Sciatic nerve (tissue), 2 donors: ENCODE results near the gene CEP85L. TPM values are rescaled to one million over a fixed set of nuclear protein-coding genes. Genes with fewer than 3 reads are reported as not detected.

Experiments used
- ATAC-seq: fragments of 200-7000 bp; cut with Tn5 transposase; one replicate; pipeline ENCODE4 v1.9.1; 2020; ENCODE audit warnings: mild to moderate bottlenecking, moderate library complexity
- DNase-seq: peaks from one replicate; pipeline ENCODE4 v3.0.0-alpha.2; 2020; ENCODE audit warnings: low spot score
- intact Hi-C: fragments of 100-400 bp; cut with DNase I; formaldehyde crosslinking; loops from one replicate; pipeline ENCODE4 v1.14.2; 2022
- total RNA-seq: library from RNA; stranded (reverse); fragmentation: NEBNext Ultra II Directional; extraction: Animal tissue kit (Norgen Biotek cat#: 25700); gene quantifications from one replicate; pipeline ENCODE4 v1.2.1, GENCODE V29; 2021
- donor health status: DM: no; HTN: no; CAD: no.
- donor health status: DM: no; HTN: no; CAD: no.

Gene CEP85L
- total RNA-seq, 1 donor from 2014 or later: 50.4 TPM

DNA sequence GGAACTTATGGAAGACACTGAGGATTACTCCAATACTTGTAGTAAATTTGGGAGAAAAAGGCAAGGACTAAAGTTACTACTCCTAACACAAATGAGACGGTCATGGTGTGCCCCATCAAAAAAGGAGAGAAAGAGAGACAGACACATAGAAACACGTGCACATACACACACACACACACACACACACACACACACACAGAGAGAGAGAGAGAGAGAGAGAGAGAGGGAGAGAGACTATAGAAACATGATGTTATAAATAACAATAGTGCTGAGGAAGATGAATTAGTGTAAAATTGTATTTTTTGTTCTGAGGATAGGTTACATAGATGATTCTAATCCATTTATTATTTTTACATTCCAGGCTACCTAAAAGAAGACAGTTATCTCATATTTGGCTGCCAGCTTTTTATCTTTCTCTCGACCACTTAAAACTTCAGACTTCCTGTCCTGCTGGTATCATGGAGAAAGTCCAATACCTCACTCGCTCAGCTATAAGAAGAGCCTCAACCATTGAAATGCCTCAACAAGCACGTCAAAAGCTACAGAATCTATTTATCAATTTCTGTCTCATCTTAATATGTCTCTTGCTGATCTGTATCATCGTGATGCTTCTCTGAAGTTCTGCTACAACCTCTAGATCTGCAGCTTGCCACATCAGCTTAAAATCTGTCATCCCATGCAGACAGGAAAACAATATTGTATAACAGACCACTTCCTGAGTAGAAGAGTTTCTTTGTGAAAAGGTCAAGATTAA, 92.8 kb downstream of the CEP85L start:
- DNase-seq: no peak
- intact Hi-C loops: no loop called here
- no peak for ATAC-seq

DNA sequence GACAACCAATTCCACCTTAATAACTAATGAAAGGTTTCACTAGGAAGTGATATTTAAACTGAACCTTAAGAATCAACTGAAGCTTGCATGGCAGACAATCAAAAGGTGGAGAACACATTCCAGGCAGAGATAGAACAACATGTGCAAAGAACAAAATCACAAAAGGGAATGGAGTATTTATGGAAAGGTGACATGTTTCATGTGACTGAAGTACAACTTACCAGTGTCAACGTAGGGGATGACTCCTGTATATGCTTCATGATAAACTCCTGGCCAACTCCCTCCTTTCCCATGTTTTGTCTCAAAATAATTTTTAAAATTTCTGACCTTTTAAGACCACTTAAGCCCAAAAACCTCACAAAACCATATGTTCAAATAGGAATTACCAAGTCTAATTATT, 96.7 kb downstream of the CEP85L start:
- DNase-seq: no peak
- ATAC-seq: no peak
- intact Hi-C loops: no loop called here

DNA sequence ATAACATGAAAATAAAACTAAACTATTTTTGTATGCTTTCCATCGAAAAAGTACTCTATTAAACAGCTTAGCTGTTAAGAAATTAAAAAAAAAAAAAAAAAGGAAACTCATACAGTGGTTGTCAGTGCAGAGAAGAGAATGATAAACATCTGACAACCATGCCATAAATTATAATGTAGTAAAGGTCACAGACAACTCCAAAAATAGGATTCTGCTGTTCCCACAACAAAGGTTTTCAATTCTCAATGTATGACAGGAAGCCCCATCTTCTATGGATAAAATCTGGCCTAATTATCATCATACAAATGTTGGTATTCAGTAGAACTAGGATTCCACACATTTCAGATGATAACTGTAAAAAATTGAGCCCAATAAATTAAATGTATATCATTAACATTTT, 98.3 kb downstream of the CEP85L start:
- intact Hi-C loops: no loop called here
- DNase-seq: no peak
- no peak for ATAC-seq

DNA sequence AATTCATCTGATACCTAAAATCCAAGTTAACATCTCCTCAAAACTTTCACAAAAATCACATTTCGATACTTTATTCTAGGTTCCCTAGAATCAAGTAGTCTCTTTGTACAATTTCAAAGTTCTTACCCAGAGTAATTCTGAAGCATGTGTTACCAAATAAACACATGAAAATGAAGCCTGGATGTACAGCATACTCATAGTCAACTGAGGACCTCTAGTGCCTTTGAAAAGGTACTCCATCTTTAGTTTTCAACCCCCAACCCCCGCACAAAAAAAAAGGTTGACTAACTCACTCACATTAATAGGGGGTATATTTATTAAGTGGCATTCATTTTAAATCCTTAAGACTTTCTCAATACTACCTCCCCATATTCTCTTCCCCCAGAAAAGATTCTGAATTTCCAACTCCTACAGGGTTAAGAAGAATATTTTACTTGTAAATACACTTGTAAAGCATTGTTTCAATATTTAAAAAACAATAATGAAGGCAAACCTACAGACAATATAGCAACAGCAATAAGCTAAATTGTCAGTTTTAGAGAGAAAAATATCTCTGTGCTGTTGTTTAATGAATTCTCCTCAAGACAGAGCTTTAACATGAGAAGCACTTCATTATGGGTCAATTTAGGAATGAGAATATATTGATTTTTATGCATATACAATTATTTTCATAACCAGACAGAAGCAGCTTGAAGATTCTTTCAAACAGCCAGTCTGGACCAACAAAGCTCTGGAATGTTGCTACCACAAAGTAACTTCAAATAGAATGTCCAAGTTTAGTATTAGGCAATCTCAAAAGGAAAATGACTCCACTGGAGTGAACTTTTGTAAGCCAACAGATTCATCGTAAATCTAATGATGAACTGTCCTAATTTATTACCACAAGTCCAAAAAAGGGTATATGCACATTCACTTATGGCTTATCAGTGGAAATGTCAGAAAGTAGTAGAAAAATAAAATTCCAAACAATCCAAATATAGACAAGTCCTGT, 100.0 kb downstream of the CEP85L start:
- no peak for DNase-seq
- intact Hi-C loops: no loop called here
- ATAC-seq: peak; percentile 87

DNA sequence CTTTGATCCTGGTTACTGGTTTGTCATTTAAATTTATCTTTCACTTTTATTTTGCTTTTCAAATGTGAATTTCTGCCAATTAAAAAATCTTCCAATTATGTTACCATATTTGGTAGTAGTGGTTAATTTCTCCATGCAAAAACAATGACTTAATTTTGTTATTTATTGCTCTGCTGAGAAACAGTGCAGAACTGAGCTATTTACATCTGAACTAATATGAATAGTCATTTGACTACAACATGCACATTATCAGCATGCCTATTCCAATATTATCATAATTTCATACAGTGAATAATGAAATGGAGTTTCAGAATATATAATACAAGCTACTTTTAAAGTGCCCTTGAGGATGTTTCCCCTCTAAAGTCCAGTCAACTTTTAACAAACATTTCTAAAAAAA, 102.8 kb downstream of the CEP85L start:
- ATAC-seq: no peak
- no peak for DNase-seq
- intact Hi-C loops: no loop called here

DNA sequence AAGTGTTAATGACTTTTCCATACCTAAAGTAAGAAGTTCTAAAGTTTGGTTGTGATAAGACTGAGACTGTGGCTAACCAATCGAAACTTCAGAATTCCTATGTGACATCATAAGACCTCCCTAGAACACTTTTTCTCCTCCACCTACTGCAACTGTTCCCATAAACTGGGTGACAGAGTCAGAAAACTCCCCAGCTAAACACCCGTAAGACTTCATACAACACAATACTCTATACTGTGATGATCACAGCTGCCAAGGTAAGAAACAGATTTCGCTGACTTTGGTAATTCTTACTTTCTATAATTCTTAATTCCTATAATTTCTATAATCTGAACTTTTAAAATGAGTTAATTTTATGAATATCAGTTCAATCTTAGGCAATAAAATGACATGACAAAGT, 103.3 kb downstream of the CEP85L start, which contains the start of gene PLN:
PLN (plus strand) TSS at position 161 of the 400 bp plus-strand sequence. CDS start 10,626 bp downstream, outside the sequence.
- no peak for DNase-seq
- no peak for ATAC-seq
- intact Hi-C loops: no loop called here

DNA sequence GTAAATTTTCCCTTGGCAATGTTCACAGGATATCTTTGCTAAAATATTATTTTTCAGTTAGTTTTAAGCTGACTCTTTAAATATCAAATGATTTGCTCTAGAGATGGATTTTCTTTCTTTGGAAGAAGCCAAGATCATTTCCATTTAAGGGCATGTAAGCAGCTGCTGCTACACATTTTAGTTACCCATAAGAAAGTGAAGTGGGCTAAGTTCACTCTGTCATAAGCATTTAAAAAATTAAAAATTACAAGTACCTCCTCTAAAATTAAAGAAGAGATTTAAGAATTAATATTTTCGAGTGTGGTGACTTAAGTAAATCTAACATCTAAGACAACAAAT, 104.5 kb downstream of the CEP85L start:
- ATAC-seq (no peak), DNase-seq (no peak)
- intact Hi-C loops: no loop called here

DNA sequence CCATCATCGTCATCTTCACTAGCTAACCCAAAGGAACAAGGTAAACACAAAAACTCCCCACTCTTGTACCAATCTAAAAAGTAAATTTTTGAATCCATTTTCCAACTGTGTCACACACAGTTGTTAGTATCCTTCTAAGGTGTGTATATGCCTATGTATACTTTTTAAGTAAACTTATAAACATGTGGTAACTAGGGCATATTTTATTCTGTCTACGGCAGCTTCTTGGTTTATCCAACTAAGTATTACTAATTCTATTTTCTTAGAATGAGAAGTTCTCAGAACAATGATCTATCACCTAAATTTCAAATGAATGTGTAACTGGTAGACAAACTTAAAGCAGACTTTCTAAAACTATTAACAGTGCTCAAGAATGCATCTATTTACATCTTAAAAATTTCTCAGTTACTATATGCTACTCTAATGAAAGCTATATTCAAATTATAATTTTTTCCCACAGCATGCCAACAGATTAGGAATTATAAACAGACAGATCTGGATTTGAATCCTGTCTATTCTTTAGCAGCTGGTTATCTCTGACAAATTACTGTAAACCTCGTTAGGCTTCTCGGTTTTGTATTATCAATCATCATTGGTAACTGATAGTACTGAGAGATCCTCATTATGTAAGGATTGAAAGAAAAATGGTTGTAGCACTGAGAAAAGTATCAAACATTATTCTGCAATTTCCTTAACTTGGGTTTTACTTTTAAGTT, 105.1 kb downstream of the CEP85L start:
- DNase-seq: no peak
- intact Hi-C loops: no loop called here
- no peak for ATAC-seq

DNA sequence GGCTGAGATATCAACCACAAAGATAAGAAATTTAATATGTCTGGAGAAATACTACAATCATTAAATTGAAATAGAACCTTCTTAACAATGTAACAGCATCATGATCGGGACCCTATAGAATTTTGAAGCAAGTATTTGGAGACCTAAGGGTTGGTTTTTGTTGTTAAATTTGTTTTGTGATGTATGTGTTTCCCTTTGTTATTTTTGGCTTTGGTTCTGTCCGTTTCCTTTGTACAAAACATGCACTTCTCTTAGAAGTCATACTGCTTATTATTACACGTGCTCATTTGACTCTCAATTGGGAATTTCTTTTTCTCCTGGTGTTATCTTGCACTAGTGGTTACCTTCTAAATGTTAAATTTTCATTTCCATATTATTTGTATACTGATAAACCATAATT, 107.3 kb downstream of the CEP85L start:
- intact Hi-C loops: no loop called here
- DNase-seq: no peak
- ATAC-seq: no peak

DNA sequence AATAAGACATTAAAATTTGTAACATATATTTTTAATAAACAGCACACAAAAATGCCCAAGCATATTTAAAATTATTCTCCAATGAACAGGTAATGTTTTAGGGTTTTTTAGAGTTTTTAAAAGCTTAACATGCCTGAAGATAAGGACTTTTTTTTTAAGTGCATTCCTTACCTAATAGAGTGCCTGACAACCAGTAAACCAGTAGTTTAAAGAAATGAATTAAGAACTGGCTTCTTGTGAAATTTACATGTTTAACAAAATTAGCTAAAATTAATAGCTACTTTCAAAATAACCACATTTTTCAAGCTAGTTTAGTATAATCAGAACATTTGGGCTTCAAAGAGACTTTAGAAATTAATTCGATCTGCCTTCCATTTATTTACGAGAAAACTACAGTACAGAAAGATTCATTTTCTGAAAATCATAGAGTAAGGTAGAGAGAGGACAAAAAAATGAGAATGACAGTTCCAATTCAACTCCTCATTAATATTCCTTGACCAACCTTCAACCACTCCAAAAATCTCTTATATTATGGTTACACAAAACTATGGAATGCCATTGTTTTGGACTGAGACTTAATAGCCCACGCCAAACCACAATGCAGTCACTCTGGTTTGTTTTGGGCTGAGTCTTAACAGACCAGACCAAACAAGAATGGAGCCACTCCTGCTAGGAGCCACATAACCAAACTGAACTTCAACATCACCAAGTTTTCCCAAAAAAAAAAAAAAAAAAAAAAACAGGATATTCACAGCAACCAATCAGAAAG, 109.0 kb downstream of the CEP85L start:
- intact Hi-C loops: no loop called here

DNA sequence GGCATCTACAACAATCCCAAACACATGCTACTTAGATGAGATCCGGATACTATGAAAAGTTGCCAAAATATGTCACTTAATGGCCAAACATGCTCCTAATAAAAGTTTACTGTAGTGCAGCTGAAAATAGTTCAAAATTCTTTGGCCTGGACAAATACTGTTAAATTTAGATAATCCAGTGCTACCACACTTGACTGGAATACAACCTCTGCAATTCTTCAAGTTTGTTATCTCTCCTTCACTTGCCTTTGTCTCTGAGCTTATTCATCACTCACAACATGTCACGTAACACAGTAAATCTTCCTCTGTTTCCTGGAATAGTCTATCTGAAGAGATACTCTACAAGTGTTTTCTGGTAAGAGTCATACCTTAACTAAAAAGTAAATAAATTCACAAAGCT, 113.8 kb downstream of the CEP85L start:
- intact Hi-C loops: no loop called here
- no peak for ATAC-seq
- DNase-seq: no peak

More for the DNA sequence above, 109.0 kb downstream of the CEP85L start:
- no peak for ATAC-seq
- no peak for DNase-seq

DNA sequence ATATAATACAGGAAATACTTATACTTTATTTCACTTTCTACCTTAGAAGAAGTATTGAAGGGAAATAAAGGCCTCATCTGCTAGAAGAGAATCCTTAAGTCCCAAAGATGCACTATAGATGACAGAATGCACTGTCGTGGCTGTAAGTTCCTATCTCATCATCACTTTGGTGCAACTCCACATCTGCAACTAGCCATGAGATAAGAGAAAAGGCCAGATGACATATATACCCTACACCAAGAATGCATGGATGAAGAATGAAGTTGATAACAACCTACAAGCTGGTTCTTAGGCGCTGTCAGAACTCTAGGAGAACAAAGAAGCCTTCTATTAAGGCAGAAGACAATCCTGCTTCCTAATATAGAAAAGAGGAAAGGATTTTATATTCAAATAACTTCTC, 114.9 kb downstream of the CEP85L start:
- intact Hi-C loops: no loop called here
- no peak for ATAC-seq
- no peak for DNase-seq

DNA sequence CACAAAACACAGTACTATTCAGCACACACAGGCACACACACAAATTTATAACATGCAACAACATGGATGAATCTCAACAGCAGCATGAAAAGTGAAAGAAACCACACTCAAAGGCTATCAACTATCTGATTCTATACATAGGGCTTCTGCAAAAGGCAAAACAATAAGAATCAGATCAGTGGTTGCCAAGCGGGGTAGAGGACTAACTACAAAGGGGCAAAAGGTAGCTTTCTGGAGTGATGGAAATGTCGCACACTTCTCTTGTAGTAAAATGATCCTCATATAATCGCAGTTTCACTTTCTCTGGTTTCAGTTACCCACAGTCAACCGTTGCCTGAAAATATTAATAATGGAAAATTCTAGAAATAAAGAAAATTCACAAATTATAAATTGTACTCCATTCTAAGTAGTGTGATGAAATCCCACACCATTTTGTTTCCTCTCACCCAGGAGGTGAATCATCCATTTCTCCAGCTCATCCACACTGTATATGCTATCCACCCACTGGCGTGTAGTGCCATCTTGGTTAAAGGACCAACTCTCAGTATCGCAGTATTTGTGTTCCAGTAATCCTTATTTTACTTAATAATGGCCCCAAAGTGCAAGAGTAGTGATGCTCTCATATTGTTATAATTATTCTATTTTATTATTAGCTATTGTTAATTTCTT, 116.1 kb downstream of the CEP85L start:
- ATAC-seq (no peak), DNase-seq (no peak)
- intact Hi-C loops: no loop called here

DNA sequence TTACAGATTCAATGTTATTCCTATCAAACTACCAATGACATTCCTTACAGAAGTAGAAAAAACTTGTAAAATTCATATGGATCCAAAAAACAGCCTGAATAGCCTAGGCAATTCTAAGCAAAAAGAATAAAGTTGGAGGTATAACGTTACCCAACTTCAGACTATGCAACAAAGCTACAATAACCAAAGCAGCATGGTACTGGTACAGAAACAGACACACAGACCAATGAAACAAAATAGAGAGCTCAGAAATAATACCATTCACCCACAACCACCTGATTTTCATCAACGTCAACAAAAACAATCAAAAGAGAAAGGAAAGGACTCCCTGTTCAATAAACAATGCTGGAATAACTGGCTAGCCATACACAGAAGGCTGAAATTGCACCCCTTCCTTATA, 120.4 kb downstream of the CEP85L start:
- no peak for DNase-seq
- no peak for ATAC-seq
- intact Hi-C loops: no loop called here

DNA sequence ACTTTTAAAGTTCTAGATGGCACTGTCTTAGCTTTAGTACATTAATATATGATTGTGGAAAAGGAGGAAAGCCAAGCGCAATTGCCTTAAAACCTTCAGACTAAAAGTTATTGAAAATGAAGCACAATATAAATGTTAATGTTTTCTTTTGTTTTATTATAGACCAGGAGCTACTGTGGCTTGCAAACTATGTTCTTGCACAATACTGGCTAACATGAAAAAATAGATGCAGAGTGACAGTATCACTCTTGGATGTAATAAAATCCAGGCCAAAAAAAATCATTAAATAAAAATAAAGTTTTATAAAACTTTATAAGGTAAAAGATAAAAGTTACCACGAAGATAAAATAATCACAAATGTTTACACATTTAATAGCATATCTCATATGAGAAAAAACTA, 121.6 kb downstream of the CEP85L start:
- ATAC-seq: no peak
- no peak for DNase-seq
- intact Hi-C loops: no loop called here

DNA sequence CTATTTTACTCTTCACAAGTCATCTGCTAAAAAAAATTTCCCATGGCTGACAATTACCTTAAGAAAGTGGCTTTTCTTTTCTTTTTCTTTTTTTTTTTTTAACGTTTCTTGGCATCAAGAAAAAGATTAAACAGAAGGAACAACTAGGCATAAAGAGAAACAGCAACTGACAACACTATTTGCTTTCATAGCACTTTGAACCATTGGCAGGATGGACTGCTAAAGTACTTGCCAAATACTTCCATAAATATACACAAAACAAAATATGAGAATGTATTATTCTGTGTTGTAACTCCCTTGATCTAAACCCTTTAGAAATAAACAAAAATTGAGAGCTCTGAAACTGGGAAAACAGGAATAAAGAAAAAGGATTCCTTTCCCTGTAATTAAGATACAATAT, 123.3 kb downstream of the CEP85L start:
- intact Hi-C loops: no loop called here
- DNase-seq (no peak), ATAC-seq (no peak)

DNA sequence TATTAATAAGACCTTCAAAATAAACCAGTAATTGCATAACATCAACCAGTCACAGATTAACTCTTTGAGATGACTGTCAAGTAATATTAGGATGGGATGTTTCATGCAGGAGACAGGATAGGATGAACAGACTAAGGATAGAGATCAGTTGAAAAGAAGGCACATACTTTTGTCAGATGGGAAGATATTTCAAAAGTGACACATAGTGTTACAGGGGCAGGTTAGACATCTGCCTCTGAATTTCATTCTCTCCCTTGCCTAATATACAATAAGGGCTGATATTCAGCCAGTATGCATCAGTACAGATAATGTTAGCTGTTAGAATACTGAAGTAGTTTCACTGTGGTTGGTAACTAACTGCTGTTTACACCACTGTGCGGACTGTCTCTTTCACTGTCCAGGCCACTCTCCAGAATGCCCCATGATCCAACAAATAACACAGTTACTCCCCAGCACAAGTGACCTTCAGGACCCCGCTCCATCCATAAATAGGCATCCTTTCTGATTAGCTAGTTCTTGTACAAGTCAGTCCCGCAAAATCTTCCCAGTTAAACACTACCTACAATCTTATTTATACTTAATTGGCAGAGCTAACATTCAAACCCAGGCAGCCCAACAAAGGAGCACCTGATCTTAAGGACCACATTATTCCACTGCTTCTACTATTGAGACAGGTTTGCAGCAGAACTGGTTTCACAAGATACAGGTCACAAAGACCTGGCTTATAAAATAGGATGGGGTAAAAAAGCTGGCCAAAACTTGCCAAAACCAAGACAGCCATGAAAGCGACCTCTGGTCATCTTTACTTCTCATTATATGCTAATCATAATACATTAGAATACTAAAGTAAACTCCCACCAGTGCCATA, 125.2 kb downstream of the CEP85L start:
- no peak for ATAC-seq
- DNase-seq: no peak
- intact Hi-C loops: no loop called here

DNA sequence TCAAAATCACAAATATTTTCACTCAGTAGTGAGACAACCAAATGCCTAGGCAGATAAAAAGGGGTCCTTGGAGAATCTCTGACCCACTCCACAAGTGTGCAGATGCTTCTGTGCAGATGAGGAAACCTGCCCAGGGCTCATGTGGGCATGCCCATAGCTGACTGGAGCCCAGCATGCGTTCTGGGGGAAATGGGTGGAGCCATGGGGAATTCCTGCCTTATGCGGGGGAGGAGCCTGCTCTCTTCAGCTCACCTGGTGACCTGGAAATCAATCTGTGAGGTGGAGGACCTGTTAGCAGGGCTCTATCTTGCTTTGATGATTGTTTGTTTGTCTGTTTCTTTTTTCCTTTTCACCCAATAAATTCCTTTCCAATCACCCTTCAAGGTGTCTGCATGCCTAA, 126.7 kb downstream of the CEP85L start:
- intact Hi-C loops: no loop called here
- no peak for ATAC-seq
- DNase-seq: no peak
